OCI-LY1 (cell line): ENCODE data around the gene GALNT17.

Source experiments
- CTCF ChIP-seq: fragments of 200-600 bp; sonication (generic), shearing (Covaris generic); IDR thresholded peaks from 2 replicates; pipeline ENCODE4 v1.5.1; 2017; ENCODE audit warnings: mild to moderate bottlenecking, antibody characterized with exemption, low read length, moderate library complexity, mixed read lengths
- EZH2 ChIP-seq: fragments of 200-600 bp; sonication (generic), shearing (Covaris generic); IDR thresholded peaks from 2 replicates; pipeline ENCODE4 v1.8.0; 2017; ENCODE audit warnings: borderline replicate concordance, mixed run types, mild to moderate bottlenecking, antibody characterized with exemption, low read length, moderate library complexity, mixed read lengths

- no peak for TF ChIP-seq CTCF
- no peak for TF ChIP-seq EZH2
Measured at GRCh38 chr7:71547426-71547825, 415.5 kb downstream of the GALNT17 start.
